Body of pancreas (tissue), 4 donors: ENCODE measurements around the gene ZBTB24. TPM values are rescaled to one million over a fixed set of nuclear protein-coding genes. Genes with fewer than 3 reads are reported as not detected.

Experiments
- ATAC-seq: fragments of 150-250 bp; one replicate; pipeline ENCODE4 v1.9.1; 2016
- DNase-seq, 4 donors: peaks; one replicate each; pipeline ENCODE4 v3.0.0-alpha.2; 2019
- H3K27ac ChIP-seq, 4 donors: fragments of 200-600 bp; sonication (generic); 1 replicate in 3 of 4; 2 replicates in 1 of 4; pipeline versions ENCODE4 v1.5.1 to v1.6.1; 2016 to 2019; ENCODE audit warnings: mild to moderate bottlenecking in 1 of 4, mixed read lengths in 1 of 4, moderate library complexity in 1 of 4
- H3K27me3 ChIP-seq, 2 donors: fragments of 200-600 bp; sonication (generic); one replicate each; pipeline ENCODE4 v1.6.0; 2016; ENCODE audit warnings: mild to moderate bottlenecking in 1 of 2
- H3K36me3 ChIP-seq, 2 donors: fragments of 200-600 bp; sonication (generic); replicated peaks in 1 of 2; 2 replicates each; pipeline ENCODE4 v1.5.1; 2016; ENCODE audit warnings: low read depth in 2 of 2; ENCODE audit not compliant: insufficient read depth in 1 of 2
- H3K4me1 ChIP-seq: fragments of 200-600 bp; sonication (generic); one replicate; pipeline ENCODE4 v1.6.0; 2016
- H3K4me3 ChIP-seq, 2 donors: fragments of 200-600 bp; sonication (generic); 1 replicate in 1 of 2; 2 replicates in 1 of 2; pipeline ENCODE4 v1.5.1; 2016 to 2019
- H3K9me3 ChIP-seq, 3 donors: fragments of 200-600 bp; sonication (generic); 1 replicate in 2 of 3; 2 replicates in 1 of 3; pipeline ENCODE4 v1.5.1; 2016
- POLR2A ChIP-seq, 3 donors: fragments of 450-650 bp; IDR thresholded peaks; one replicate each; pipeline ENCODE4 v1.6.1; 2016; ENCODE audit warnings: antibody characterized with exemption in 3 of 3, mild to moderate bottlenecking in 2 of 3
- WGBS, 2 donors: methylation state at CpG; one replicate each; pipeline ENCODE4 v1.1.5; 2017; 5-methylcytosine and 5-hydroxymethylcytosine counted together
- intact Hi-C: fragments of 100-400 bp; cut with DNase I; formaldehyde crosslinking; loops from one replicate; pipeline ENCODE4 v1.15.1; 2023
- total RNA-seq, 2 donors: library from RNA; depleted of rRNA; stranded (reverse); fragments of >200 nt; gene quantifications; one replicate each; pipeline ENCODE4 v1.1.0, GENCODE V29; 2016
- TF ChIP-seq, protein P1 (sequence below), 7 experiments: fragments of 450-650 bp in 4 of 7; fragments of 200-600 bp in 3 of 7; sonication (generic) in 3 of 7; IDR thresholded peaks; one replicate each; pipeline ENCODE4 v1.5.1; 2016 to 2019; ENCODE audit warnings: antibody characterized with exemption in 7 of 7

ZBTB24 gene
- total RNA-seq, 2 donors from 2014 or later = 3.3 to 4.4 TPM

DNA sequence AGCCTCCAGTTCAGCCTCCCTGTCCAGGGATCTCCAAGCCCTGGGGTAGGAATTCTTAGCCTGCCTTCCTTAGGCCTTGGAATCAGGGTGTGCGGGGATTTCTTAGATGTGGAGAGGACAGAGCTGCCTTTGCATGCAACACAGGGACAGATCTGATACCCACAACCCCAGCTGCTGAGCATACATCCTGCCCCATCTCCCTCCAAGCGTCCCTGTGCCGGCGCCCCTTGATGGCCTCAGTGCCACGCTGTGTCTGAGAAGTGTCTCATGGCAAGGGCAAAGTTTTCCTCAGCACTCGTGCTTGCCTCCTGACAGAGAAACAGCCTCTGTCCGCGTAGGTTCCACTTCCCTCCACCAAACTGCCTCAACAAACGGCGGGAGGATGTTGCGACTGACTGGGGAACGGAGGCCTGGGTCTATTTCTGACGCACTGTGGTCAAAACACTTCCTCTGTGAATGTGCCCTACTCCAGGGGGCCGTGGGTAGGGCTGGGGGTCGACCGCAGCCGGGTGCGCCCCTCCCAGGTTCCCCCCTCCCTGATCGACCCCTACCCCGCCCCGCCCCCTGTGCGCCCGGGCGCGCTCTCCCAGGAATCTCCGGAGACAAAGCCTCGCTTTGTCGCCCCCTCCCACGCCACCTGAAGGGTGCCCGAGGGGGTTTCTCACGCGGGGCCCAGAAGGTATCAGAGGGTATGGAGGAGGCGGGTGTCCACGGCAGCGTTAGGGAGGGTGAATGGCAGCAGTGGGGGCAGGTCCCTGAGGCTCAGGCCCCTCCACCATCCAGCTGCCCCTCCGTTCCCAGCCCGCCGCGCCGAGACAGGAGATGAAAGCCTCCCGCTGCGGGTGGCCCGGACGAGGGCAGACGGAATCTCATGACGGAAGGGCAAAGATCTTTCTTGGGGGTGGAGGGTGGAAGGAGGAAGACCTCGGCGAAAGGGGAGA, 28.3 kb downstream of the ZBTB24 start:
- no peaks in the 10 kb centered on the region for H3K27me3 ChIP-seq
- DNase-seq (peak in 2 of 4 donors; percentile 38 to 70), ATAC-seq (no peak)
- intact Hi-C loops = no loop called here
- H3K9me3 ChIP-seq = no peaks in the 10 kb centered on the region
- peak in 1 of 3 donors; percentile 45 for TF ChIP-seq POLR2A (IDR thresholded peaks at IDR 0.05)
- TF ChIP-seq, protein P1, sequence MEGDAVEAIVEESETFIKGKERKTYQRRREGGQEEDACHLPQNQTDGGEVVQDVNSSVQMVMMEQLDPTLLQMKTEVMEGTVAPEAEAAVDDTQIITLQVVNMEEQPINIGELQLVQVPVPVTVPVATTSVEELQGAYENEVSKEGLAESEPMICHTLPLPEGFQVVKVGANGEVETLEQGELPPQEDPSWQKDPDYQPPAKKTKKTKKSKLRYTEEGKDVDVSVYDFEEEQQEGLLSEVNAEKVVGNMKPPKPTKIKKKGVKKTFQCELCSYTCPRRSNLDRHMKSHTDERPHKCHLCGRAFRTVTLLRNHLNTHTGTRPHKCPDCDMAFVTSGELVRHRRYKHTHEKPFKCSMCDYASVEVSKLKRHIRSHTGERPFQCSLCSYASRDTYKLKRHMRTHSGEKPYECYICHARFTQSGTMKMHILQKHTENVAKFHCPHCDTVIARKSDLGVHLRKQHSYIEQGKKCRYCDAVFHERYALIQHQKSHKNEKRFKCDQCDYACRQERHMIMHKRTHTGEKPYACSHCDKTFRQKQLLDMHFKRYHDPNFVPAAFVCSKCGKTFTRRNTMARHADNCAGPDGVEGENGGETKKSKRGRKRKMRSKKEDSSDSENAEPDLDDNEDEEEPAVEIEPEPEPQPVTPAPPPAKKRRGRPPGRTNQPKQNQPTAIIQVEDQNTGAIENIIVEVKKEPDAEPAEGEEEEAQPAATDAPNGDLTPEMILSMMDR (IDR thresholded peaks at IDR 0.05) = no peak
- H3K4me1 ChIP-seq = peaks cover 18% of the 10 kb centered on the region
- WGBS, 2 donors = 17 to 23% methylated on average over 39 to 47 of the region's 48 CpGs
- H3K36me3 ChIP-seq = no peaks in the 10 kb centered on the region
- H3K4me3 ChIP-seq = peak overlapping the region; percentile 70 to 73
- H3K27ac ChIP-seq = peak overlapping the region in 3 of 4 donors; percentile 13 to 71 (median 34)

DNA sequence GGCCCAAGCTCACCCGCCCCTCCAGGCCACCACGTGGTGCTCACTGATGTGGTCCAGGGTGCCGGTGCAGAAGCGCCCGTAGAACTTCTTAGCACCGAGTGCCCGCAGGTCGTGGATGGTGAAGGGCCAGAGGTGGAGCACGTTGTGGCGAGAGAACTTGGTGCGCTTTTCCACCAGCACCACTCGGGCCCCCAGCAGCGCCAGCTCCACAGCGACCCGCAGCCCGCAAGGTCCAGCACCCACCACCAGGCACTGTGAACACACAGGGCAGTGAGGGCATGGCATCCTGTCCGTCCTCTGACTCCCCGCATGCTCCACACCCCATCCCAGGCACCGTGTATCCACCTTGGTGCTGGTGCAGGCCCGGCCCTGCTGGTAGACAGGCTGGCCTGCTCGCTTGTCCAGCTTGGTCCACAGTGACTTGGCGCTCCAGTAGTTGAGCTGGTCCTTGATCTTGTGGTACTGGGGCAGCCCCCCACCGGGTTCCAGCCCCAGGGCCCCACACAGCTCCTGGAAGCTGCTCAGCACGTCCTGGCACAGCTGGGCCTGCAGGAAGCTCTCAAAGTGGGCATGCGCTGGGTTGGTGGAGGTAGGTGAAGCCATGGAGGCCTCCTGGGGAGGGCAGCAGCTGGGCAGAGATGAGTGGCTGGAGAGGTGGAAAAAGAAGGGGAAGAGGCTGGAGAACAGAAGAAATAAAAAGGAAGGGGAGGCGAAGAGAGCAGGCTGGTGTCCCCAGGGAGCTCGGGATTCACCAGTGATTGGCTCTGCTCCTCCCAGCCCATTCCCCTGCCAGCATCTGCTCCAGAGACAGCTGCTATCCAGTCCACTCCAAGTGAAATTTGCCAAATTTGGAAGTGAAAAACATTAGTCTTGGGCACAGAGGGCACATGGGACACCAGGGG, 29.2 kb downstream of the ZBTB24 start:
- Histone ChIP-seq H3K4me3 (no peak overlapping the region), H3K27ac (peak overlapping the region in 1 of 4 donors; percentile 14), H3K27me3 (no peaks in the 10 kb centered on the region), H3K4me1 (peaks cover 18% of the 10 kb centered on the region), H3K36me3 (no peaks in the 10 kb centered on the region), H3K9me3 (no peaks in the 10 kb centered on the region)
- no peak for ATAC-seq
- intact Hi-C loops = no loop called here
- no peak for TF ChIP-seq POLR2A (IDR thresholded peaks at IDR 0.05)
- TF ChIP-seq, protein P1 (IDR thresholded peaks at IDR 0.05) = no peak
- DNase-seq = no peak
- 89% methylated on average over 19 to 26 of the region's 27 CpGs for WGBS, 2 donors

DNA sequence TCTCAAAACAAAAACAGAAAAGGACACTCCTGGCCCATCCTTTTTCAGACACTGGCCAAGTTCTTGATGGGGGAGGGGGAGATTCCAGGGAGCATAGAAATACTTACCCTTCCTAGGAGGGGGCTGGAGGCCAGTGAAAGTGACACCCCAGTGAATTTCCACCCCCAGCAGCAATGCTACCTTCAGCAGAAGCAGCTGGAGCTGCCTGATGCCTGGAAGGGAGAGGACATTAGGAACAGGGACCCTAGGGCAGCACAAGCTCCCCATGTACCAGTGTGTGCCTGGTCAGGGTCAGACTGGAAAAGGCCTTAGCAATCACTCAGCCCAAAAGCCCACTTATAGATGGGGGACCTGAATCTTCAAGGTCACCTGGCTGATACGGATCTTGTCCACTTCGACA, 29.9 kb downstream of the ZBTB24 start:
- DNase-seq (no peak), ATAC-seq (no peak)
- Histone ChIP-seq H3K27ac (no peak overlapping the region), H3K9me3 (no peaks in the 10 kb centered on the region), H3K27me3 (no peaks in the 10 kb centered on the region), H3K4me3 (no peak overlapping the region), H3K4me1 (peaks cover 18% of the 10 kb centered on the region), H3K36me3 (no peaks in the 10 kb centered on the region)
- intact Hi-C loops = no loop called here
- TF ChIP-seq POLR2A (IDR thresholded peaks at IDR 0.05) = no peak
- TF ChIP-seq, protein P1 (IDR thresholded peaks at IDR 0.05) = no peak
- 89 to 100% methylated on average over 2 of the region's 2 CpGs for WGBS, 2 donors

DNA sequence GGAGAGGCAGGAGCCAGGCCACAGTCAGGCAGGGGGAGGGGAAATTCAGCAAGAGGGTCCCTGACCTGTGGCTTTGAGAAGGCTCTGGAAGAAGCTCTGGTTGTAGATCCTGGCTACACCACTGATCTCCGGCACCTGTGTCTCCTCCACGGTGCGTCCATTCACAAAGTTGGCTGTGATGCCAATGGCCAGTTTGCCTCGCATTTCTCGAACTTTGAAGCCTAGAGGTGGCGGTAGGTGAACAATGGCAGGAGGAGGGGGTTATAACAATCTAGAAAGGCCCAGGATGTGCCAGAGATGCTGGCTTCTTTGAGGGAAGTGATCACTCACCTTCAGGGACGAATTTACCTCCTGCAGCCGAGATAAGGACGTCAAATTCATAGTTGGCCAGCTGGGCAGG, 30.8 kb downstream of the ZBTB24 start:
- Histone ChIP-seq H3K27me3 (no peaks in the 10 kb centered on the region), H3K4me3 (no peak overlapping the region), H3K9me3 (no peaks in the 10 kb centered on the region), H3K36me3 (no peaks in the 10 kb centered on the region), H3K4me1 (peaks cover 18% of the 10 kb centered on the region), H3K27ac (no peak overlapping the region)
- DNase-seq (no peak), ATAC-seq (no peak)
- intact Hi-C loops = no loop called here
- TF ChIP-seq, protein P1 (IDR thresholded peaks at IDR 0.05) = no peak
- no peak for TF ChIP-seq POLR2A (IDR thresholded peaks at IDR 0.05)
- 65 to 73% methylated on average over 9 of the region's 9 CpGs for WGBS, 2 donors
